Ishikawa (cell line): Measurements from ENCODE around the gene CMTM1.

ENCODE experiments used
- CEBPB ChIP-seq: IDR thresholded peaks from 2 replicates; pipeline ENCODE4 v1.6.1; 2012
- CREB1 ChIP-seq: IDR thresholded peaks from 2 replicates; pipeline ENCODE4 v1.6.1; 2012; ENCODE audit warnings: low read depth
- EGR1 ChIP-seq: IDR thresholded peaks from 2 replicates; pipeline ENCODE4 v1.6.1; 2012
- EP300 ChIP-seq: IDR thresholded peaks from 2 replicates; pipeline ENCODE4 v1.6.1; 2012; ENCODE audit warnings: borderline replicate concordance
- FOXM1 ChIP-seq: IDR thresholded peaks from 2 replicates; pipeline ENCODE4 v1.6.1; 2012; ENCODE audit warnings: low read depth, borderline replicate concordance
- NFIC ChIP-seq: IDR thresholded peaks from 2 replicates; pipeline ENCODE4 v1.6.1; 2012
- RAD21 ChIP-seq: IDR thresholded peaks from 2 replicates; pipeline ENCODE4 v1.6.1; 2012; ENCODE audit warnings: low read depth
- TAF1 ChIP-seq: IDR thresholded peaks from 2 replicates; pipeline ENCODE4 v1.6.1; 2012; ENCODE audit warnings: low read depth, mild to moderate bottlenecking
- TCF12 ChIP-seq: IDR thresholded peaks from 2 replicates; pipeline ENCODE4 v1.6.1; 2012; ENCODE audit warnings: low read depth
- TEAD4 ChIP-seq: IDR thresholded peaks from 2 replicates; pipeline ENCODE4 v1.6.1; 2012
- YY1 ChIP-seq: IDR thresholded peaks from 2 replicates; pipeline ENCODE4 v1.6.1; 2012; ENCODE audit warnings: low read depth
- ZBTB7A ChIP-seq: IDR thresholded peaks from 2 replicates; pipeline ENCODE4 v1.6.1; 2012; ENCODE audit warnings: low read depth
- TF ChIP-seq, protein P1 (sequence below): IDR thresholded peaks from 2 replicates; pipeline ENCODE4 v1.6.1; 2012
- TF ChIP-seq, protein P2 (sequence below): IDR thresholded peaks from 2 replicates; pipeline ENCODE4 v1.6.1; 2012
- TF ChIP-seq, protein P3 (sequence below): IDR thresholded peaks from 2 replicates; pipeline ENCODE4 v1.6.1; 2012; ENCODE audit warnings: low read depth, mild to moderate bottlenecking

Gene CMTM1, protein sequence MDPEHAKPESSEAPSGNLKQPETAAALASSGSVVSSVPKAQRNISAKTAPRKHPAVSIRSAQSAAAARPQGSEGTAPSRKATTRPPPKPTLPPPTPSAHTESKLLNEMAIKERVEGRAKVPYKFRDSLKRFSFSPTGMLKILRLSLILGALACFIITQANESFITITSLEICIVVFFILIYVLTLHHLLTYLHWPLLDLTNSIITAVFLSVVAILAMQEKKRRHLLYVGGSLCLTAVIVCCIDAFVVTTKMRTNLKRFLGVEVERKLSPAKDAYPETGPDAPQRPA

DNA sequence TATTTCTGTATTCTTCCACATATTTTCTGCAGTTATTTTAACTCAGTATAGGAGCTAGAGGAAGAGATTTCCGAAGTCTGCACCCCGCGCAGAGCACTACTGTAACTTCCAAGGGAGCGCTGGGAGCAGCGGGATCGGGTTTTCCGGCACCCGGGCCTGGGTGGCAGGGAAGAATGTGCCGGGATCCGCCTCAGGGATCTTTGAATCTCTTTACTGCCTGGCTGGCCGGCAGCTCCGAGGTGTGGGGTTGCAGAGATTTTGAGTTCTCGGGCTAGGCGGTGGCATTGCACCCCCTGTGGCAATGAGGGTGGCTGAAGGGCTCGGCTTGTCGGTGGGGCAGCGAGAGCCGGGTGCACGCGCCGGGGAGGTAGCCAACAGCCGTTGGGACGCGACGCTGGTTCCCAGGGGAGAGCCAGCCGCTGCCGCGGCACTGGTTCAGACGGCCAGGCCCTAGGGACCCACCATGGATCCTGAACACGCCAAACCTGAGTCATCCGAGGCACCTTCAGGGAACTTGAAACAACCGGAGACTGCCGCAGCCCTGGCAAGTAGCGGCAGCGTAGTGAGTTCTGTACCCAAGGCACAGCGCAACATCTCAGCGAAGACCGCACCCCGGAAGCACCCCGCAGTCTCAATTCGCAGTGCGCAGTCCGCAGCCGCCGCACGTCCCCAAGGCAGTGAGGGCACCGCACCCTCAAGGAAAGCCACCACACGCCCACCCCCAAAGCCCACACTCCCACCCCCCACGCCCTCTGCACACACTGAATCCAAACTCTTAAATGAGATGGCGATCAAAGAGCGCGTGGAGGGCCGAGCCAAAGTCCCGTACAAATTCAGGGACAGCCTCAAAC, at the start of gene CMTM1:
Gene CMTM1, plus strand, starts transcription at position 389 of the 851 bp plus-strand sequence. Its CDS starts 75 bp downstream, at position 464.
- TF ChIP-seq CREB1 (no peak), YY1 (no peak), FOXM1 (no peak), RAD21 (no peak), ZBTB7A (no peak), TEAD4 (no peak), CEBPB (no peak), EP300 (no peak)

DNA sequence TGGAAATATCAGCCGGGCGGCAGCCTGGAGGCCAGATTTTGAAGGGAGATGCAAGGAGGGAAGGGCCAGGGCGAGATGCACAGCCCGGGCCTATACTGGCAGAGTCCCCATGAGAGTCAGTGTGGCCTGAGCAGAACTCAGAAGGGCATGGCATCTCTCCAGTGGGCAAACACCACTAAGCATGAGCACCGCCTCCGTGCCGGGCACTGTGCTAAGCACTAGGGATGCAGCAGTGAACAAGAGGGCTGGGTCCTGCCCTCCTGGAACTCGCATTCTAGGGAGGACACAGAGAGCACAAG, 49.8 kb upstream of the CMTM1 start:
- TF ChIP-seq NFIC, result no peak
- TF ChIP-seq RAD21, result no peak
- TF ChIP-seq, protein P1, sequence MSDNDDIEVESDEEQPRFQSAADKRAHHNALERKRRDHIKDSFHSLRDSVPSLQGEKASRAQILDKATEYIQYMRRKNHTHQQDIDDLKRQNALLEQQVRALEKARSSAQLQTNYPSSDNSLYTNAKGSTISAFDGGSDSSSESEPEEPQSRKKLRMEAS, result no peak

DNA sequence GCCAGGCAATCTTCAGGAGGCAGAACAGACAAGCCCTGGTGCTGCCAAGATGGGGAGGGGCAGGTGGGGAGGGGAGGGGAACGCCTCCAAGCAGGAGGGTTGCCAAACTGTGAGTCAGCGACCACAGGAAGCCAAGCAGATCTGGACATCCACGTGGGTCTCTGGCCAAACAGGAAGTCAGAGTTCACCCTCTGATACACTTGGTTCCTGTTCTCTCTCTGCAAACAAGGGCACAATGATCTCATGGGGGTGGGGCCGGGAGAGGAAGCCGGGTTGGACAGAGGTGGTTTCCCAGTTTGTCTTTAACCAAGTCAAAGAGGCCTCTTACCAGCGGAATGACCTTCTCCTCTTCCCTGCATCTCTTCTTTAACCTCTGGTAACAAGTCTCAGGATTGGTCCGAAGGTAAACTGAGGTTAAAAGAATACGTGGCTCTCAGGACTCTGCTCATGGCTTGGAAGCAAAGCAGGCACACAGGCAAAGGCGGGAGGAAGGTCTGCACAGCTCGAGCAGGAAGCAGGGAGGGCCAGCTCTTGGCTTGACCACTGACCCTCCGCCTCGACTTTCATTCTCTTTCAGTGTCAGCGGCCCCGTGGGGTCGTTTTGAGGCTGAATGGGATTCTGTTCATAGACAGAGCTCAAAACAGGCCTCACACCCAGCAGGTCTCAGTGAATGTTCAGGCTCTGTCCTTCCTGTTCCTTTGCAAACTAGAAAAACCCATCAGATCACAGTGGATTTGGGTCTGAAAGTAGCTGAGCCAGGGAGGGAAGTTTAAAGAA, 49.2 kb upstream of the CMTM1 start:
- TF ChIP-seq, protein P2, sequence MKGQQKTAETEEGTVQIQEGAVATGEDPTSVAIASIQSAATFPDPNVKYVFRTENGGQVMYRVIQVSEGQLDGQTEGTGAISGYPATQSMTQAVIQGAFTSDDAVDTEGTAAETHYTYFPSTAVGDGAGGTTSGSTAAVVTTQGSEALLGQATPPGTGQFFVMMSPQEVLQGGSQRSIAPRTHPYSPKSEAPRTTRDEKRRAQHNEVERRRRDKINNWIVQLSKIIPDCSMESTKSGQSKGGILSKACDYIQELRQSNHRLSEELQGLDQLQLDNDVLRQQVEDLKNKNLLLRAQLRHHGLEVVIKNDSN, result peak; percentile 80
- TF ChIP-seq EP300 (peak; percentile 95), NFIC (peak; percentile 99), RAD21 (no peak), CREB1 (no peak), EGR1 (no peak), FOXM1 (peak; percentile 82), TAF1 (no peak), TCF12 (peak; percentile 95), YY1 (no peak; the same call in 1 of the 2 replicates), CEBPB (peak; percentile 52; the same call in 1 of the 2 replicates), TEAD4 (peak; percentile 78)
- TF ChIP-seq, protein P1, result peak; percentile 92
- TF ChIP-seq, protein P3, sequence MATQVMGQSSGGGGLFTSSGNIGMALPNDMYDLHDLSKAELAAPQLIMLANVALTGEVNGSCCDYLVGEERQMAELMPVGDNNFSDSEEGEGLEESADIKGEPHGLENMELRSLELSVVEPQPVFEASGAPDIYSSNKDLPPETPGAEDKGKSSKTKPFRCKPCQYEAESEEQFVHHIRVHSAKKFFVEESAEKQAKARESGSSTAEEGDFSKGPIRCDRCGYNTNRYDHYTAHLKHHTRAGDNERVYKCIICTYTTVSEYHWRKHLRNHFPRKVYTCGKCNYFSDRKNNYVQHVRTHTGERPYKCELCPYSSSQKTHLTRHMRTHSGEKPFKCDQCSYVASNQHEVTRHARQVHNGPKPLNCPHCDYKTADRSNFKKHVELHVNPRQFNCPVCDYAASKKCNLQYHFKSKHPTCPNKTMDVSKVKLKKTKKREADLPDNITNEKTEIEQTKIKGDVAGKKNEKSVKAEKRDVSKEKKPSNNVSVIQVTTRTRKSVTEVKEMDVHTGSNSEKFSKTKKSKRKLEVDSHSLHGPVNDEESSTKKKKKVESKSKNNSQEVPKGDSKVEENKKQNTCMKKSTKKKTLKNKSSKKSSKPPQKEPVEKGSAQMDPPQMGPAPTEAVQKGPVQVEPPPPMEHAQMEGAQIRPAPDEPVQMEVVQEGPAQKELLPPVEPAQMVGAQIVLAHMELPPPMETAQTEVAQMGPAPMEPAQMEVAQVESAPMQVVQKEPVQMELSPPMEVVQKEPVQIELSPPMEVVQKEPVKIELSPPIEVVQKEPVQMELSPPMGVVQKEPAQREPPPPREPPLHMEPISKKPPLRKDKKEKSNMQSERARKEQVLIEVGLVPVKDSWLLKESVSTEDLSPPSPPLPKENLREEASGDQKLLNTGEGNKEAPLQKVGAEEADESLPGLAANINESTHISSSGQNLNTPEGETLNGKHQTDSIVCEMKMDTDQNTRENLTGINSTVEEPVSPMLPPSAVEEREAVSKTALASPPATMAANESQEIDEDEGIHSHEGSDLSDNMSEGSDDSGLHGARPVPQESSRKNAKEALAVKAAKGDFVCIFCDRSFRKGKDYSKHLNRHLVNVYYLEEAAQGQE, result no peak; the same call in 1 of the 2 replicates

DNA sequence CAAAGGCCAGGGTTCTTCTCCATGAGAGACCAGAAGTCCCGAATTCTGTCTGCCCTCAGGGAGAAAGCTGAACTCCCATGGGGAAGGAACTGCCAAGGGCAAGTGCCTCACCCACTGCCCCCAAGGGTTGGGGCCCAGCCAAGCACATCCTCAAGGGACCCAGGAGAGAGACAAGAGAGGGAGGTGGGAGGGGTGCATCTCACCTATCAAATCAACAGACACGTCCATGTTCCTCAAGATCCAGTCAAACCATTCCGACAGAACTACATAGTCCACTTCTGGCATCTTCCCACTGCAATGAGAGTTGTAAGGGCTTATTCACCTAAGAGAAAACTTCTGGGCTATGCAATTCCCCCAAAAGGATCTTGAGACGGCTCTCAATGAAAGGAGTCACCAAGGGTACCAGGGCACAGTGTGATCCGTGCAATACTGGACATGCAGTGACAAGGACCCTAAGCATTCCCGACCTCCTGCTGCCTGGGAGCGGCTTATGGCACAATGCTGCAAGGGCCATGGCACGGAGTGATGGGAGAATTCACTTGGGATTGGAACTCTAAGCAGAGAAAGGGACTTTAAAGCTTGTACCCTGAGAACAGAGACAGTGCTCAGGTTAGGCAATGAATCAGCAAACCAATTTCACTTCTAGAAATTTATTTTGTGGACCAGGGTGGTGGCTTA, 48.5 kb upstream of the CMTM1 start:
- TF ChIP-seq TCF12 (no peak), EP300 (no peak), RAD21 (no peak), EGR1 (no peak), ZBTB7A (no peak), CEBPB (no peak), YY1 (no peak), CREB1 (no peak), FOXM1 (no peak)
- TF ChIP-seq, protein P2, result no peak
- TF ChIP-seq, protein P1, result no peak

DNA sequence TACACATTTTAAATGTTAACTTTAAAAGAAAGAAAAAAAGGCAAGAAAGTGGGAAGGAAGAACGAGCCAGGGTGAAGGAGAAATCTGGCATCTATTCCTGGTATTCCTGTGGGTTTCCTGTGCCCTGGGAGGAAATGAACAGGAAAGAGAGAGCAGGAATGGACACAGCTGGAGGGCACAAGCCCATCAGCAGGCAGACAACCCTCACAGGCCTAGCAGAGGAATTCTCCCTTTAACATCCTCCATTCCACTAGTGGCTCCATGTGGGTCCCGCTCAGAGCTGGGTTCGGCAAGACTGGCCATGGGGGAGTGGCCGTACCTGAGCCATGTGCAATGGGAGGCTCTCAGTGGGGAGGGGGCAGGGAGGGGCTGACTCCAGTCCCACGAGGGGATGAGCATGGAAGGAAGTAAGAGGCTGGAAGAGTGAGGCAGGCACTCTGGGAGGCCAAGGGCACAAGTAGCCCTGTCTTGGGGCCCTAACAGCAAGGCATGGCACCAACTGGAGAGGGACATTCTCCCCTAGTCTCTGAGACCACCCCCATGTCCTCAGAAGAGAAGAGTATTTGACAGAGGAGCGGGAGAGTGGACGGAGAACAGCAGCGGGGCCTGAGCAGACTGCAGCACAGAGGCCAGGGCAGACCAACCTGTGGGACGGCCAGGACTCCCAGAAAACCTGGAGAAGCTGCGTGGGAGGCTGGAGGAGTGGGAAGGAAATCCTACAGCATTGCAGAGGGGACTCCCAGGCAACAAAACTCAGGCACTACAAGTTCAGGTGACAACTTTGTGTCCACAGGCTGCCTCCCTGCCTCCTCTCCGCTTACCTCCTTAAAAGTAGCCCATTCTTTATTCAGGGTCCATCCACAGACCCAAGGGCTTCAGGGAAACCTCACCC, 46.5 kb upstream of the CMTM1 start:
- TF ChIP-seq RAD21, result no peak
